GM21515 (cell line): ENCODE results near the gene WFDC12.

Experiments
- ATAC-seq: cut with Tn5 transposase; IDR thresholded peaks from one replicate; pipeline ENCODE4 v1.9.1; 2021; ENCODE audit not compliant: unreplicated experiment

The WFDC12 gene

DNA sequence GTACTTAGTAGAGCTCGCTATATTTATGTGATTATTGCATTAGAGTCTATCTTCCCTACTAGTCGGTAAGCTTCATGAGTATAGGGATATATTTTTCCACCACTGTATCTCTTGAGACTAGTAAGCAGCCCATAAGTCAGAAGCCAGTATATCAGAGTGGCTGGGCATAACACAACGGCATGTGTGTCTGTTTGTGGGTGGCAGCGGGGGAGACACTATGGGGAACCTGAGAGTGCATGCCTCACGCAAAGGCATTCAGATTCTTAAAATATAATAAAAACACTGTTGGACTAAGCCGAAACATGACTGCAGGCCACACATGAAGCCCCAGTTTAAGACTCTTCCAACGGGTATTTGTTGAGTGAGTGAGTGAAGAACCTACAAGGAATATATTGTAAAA, 31.4 kb downstream of the WFDC12 start:
- ATAC-seq, result no peak

GRCh38 chr20:45091366-45091765, 32.9 kb downstream of the WFDC12 start:
- ATAC-seq, result no peak

GRCh38 chr20:45090481-45090880, 33.8 kb downstream of the WFDC12 start:
- no peak for ATAC-seq

DNA sequence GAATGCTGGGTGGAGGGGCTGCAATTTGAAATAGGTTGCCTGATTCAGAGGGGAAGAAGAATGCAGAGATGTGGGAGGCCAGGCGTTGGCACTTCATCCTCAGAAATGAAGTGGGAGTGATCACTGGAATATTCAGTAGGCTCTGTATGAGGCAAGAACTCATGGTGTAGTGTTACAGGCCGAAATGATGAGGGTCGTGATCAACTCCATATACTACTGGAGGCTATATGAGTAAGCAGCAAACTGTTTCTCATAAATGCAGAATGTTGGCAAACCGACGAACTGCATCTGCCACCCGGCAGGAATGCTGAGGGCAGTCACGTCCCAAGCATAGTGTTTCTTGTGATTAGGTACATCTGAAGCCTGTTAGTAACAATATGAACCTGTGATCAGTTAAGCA, 36.0 kb downstream of the WFDC12 start:
- no peak for ATAC-seq

DNA sequence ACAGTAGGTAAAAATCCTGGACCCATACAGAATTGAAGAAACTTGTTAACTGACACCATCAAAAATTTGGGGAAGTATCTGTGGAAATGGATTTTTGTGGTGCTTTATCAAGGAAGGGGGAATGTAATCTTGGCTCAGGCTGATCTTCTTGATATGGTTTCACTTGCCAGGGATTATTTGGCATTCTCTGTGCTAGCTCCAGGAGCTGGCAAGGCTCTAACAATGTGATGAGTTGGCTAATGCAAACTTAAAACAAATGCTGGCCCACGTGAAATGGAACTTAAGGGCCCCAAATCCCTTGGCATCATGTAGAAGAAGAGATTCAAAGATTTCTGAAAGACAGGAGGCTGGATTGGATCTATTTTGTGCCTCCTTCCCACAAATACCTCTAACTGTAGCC, 36.5 kb downstream of the WFDC12 start:
- no peak for ATAC-seq

- no peak for ATAC-seq
Observed at GRCh38 chr20:45087097-45087790, 37.0 kb downstream of the WFDC12 start.

- no peak for ATAC-seq
Observed at GRCh38 chr20:45085867-45086266, 38.4 kb downstream of the WFDC12 start.

- ATAC-seq, result no peak
Observed at GRCh38 chr20:45085289-45085688, 39.0 kb downstream of the WFDC12 start.

DNA sequence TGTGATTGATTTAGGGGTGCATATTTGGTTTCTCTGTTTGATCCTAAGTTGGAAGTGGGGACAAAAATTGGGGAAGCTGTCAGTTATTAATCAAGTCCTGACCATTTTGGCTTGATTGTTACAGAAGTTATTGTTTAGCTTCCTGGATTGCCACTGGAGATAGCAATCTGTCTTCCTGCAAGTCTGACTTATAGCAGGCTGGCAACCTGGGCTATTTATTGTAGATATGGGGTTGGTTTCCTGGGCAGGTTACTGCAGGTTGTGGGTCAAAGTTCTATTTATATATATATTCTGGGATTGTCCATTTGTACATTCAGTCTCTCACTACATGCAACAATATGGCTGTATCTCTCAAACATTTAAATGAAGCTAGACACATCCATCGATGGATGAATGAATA, 41.1 kb downstream of the WFDC12 start:
- no peak for ATAC-seq

GRCh38 chr20:45082468-45082867, 41.8 kb downstream of the WFDC12 start:
- no peak for ATAC-seq

- ATAC-seq, result no peak
Observed at GRCh38 chr20:45080867-45081624, 43.2 kb downstream of the WFDC12 start.

DNA sequence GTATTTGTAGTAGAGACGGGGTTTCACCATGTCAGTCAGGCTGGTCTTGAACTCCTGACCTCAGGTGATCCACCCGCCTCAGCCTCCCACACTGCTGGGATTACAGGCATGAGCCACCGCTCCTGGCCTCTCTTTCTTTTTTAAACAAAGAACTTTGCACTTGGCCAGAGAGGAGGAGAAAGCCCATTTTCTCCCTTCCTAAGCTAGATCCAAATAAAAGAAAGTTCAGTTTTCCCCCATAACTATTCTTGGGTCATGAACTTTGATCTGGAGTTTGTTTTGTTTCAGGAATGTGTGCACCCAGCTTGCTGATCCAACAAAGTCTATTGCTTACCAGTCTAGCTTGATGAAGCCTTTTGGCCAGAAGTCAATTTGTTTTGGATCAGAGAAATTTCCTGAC, 46.7 kb downstream of the WFDC12 start:
- no peak for ATAC-seq
